Body of pancreas (tissue), 4 donors: ENCODE data around the gene TLR1.

Experiments
- POLR2A ChIP-seq, 3 donors: fragments of 450-650 bp; IDR thresholded peaks; one replicate each; pipeline ENCODE4 v1.6.1; 2016; ENCODE audit warnings: antibody characterized with exemption in 3 of 3, mild to moderate bottlenecking in 2 of 3
- TF ChIP-seq, protein P1 (sequence below), 7 experiments: fragments of 450-650 bp in 4 of 7; fragments of 200-600 bp in 3 of 7; sonication (generic) in 3 of 7; IDR thresholded peaks; one replicate each; pipeline ENCODE4 v1.5.1; 2016 to 2019; ENCODE audit warnings: antibody characterized with exemption in 7 of 7

DNA sequence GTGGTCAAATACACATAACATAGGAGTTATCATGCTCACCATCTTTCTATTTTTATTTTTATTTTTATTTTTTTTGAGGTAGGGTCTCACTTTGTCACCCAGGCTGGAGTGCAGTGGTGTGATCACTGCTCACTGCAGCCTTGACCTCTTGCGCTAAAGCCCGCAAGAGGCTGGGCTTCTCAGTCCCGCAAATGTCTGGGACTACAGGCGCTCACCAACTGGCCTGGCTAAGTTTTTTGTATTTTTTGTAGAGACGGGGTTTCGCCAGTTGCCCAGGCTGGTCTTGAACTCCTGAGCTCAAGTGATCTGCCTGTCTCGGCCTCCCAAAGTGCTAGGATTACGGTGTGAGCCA, 21.5 kb downstream of the TLR1 start:
- TF ChIP-seq, protein P1, sequence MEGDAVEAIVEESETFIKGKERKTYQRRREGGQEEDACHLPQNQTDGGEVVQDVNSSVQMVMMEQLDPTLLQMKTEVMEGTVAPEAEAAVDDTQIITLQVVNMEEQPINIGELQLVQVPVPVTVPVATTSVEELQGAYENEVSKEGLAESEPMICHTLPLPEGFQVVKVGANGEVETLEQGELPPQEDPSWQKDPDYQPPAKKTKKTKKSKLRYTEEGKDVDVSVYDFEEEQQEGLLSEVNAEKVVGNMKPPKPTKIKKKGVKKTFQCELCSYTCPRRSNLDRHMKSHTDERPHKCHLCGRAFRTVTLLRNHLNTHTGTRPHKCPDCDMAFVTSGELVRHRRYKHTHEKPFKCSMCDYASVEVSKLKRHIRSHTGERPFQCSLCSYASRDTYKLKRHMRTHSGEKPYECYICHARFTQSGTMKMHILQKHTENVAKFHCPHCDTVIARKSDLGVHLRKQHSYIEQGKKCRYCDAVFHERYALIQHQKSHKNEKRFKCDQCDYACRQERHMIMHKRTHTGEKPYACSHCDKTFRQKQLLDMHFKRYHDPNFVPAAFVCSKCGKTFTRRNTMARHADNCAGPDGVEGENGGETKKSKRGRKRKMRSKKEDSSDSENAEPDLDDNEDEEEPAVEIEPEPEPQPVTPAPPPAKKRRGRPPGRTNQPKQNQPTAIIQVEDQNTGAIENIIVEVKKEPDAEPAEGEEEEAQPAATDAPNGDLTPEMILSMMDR (IDR thresholded peaks at IDR 0.05), result no peak
- no peak for TF ChIP-seq POLR2A (IDR thresholded peaks at IDR 0.05)
